Hematopoietic multipotent progenitor cell (in vitro differentiated cells): Measurements from ENCODE around the gene GFRA3. TPM values are rescaled to one million over a fixed set of nuclear protein-coding genes. Genes with fewer than 3 reads are reported as not detected.
A peak's percentile ranks its signal among the peaks of the same experiment; 100 is the strongest.
"Not testable (repeated sequence)": the region's sequence is repeated elsewhere in the genome, so short reads cannot be mapped to it uniquely, and the experiment has no call there.

ENCODE experiments used
- DNase-seq, 3 donors: peaks; one replicate each; pipeline ENCODE4 v3.0.0-alpha.2; 2011 to 2015; ENCODE audit warnings: low read depth in 2 of 3, low spot score in 2 of 3
- total RNA-seq: library from RNA; depleted of rRNA; stranded (reverse); fragments of >200 nt; gene quantifications from one replicate; pipeline ENCODE4 v1.2.3, GENCODE V29; 2012

GFRA3 gene
- 0.27 TPM for total RNA-seq

GRCh38 chr5:138274189-138274853 lies at the start of gene GFRA3:
TSS of gene GFRA3 (minus strand) at chr5:138274621. CDS start at chr5:138274424, 197 bp downstream.
- DNase-seq = peak in 1 of 3 donors; percentile 22

- DNase-seq = not testable (repeated sequence)
Observed at GRCh38 chr5:138318211-138318610, 43.8 kb upstream of the GFRA3 start.

GRCh38 chr5:138316355-138316754 lies 41.9 kb upstream of the GFRA3 start:
- DNase-seq = no peak

GRCh38 chr5:138315751-138316278 lies 41.4 kb upstream of the GFRA3 start:
- no peak for DNase-seq

GRCh38 chr5:138305797-138306196 lies 31.4 kb upstream of the GFRA3 start:
- DNase-seq = peak in 2 of 3 donors; percentile 72 to 89

GRCh38 chr5:138303372-138303771 lies 29.0 kb upstream of the GFRA3 start:
- no peak for DNase-seq

- no peak for DNase-seq
Observed at GRCh38 chr5:138289296-138289695, 14.9 kb upstream of the GFRA3 start.

- no peak for DNase-seq
Observed at GRCh38 chr5:138287246-138287645, 12.8 kb upstream of the GFRA3 start.

GRCh38 chr5:138282920-138283742 lies 8.7 kb upstream of the GFRA3 start:
- DNase-seq = peak in 2 of 3 donors; percentile 73 to 85

- no peak for DNase-seq
Observed at GRCh38 chr5:138280915-138281314, 6.5 kb upstream of the GFRA3 start.

- DNase-seq = peak in 1 of 3 donors; percentile 18
Observed at GRCh38 chr5:138276402-138277054, 2.1 kb upstream of the GFRA3 start.

- no peak for DNase-seq
Observed at GRCh38 chr5:138275895-138276294, 1.5 kb upstream of the GFRA3 start.

- peak in 2 of 3 donors; percentile 52 to 71 for DNase-seq
Observed at GRCh38 chr5:138275379-138275782, 960 bp upstream of the GFRA3 start.

GRCh38 chr5:138273834-138274188 lies 610 bp downstream of the GFRA3 start:
- no peak for DNase-seq

- DNase-seq = no peak
Observed at GRCh38 chr5:138272681-138273080, 1.7 kb downstream of the GFRA3 start.

- no peak for DNase-seq
Observed at GRCh38 chr5:138271281-138271680, 3.1 kb downstream of the GFRA3 start.

GRCh38 chr5:138264183-138264582 lies 10.2 kb downstream of the GFRA3 start:
- no peak for DNase-seq

- DNase-seq = no peak
Observed at GRCh38 chr5:138263581-138263980, 10.8 kb downstream of the GFRA3 start.

- no peak for DNase-seq
Observed at GRCh38 chr5:138258704-138259292, 15.6 kb downstream of the GFRA3 start.

GRCh38 chr5:138257583-138257982 lies 16.8 kb downstream of the GFRA3 start:
- DNase-seq = no peak

GRCh38 chr5:138252944-138253343 lies 21.5 kb downstream of the GFRA3 start:
- DNase-seq = no peak
